NK-92 treated with Interleukin-12 subunit alpha and Interleukin-12 subunit beta, amount 100 ng/mL, for 24 hours (cell line): ENCODE results near the gene SLC9C2.

Source experiments
- DNase-seq: peaks from one replicate; lab custom pipeline; 2025; lab: John Stamatoyannopoulos, UW

Gene SLC9C2

GRCh38 chr1:173451981-173452380 lies 150.9 kb downstream of the SLC9C2 start:
- no peak for DNase-seq
